AG04450 (cell line): ENCODE measurements around the gene RPS6KA5. TPM values are rescaled to one million over a fixed set of nuclear protein-coding genes. Genes with fewer than 3 reads are reported as not detected.

Source experiments
- CTCF ChIA-PET: fragments of 300-600, 350-600 bp; formaldehyde crosslinking; extraction: SDS; loops from one replicate; lab custom pipeline; 2022; ENCODE audit warnings: antibody characterized with exemption, inconsistent platforms; lab: Charles Lee
- POLR2A ChIA-PET: fragments of 350-600 bp; formaldehyde crosslinking; extraction: SDS; loops from one replicate; lab custom pipeline; 2021; ENCODE audit warnings: antibody characterized with exemption, inconsistent platforms; lab: Yijun Ruan, JAX
- DNase-seq: peaks from one replicate; pipeline ENCODE4 v3.0.0-alpha.2; 2011; ENCODE audit warnings: low read depth, low spot score
- H3K27ac ChIP-seq: one replicate; pipeline ENCODE4 v1.5.1; 2012; ENCODE audit warnings: low read depth, low read length, control low read depth
- H3K27me3 ChIP-seq: one replicate; pipeline ENCODE4 v1.6.0; 2012; ENCODE audit warnings: low read length; ENCODE audit not compliant: control insufficient read depth, insufficient read depth
- H3K4me3 ChIP-seq: 2 replicates; pipeline ENCODE4 v1.5.1; 2011; ENCODE audit warnings: mild to moderate bottlenecking, low read depth, low read length, control low read depth
- H3K9me3 ChIP-seq: 2 replicates; pipeline ENCODE4 v1.5.1; 2012; ENCODE audit warnings: low read length; ENCODE audit not compliant: control insufficient read depth, insufficient read depth
- CTCF ChIP-seq: IDR thresholded peaks from 2 replicates; pipeline ENCODE4 v1.5.1; 2011; ENCODE audit warnings: low read depth, low read length, control low read depth, inconsistent platforms
- polyA plus RNA-seq: library from polyadenylated mRNA; depleted of rRNA; stranded (reverse); fragments of >200 nt; gene quantifications from 2 replicates; pipeline ENCODE4 v1.2.3, GENCODE V29; 2011

Gene RPS6KA5
- polyA plus RNA-seq, 1 experiment = 1.5 TPM

- CTCF ChIA-PET = interaction anchor here (1.7 kb wide), 1 partner anchor 65 kb away, joined by 4 read pairs; no protein-coding TSS in a partner anchor
- POLR2A ChIA-PET = no interaction called here
- no peak for DNase-seq
These were observed 92.4 kb downstream of the RPS6KA5 start for GRCh38 chr14:90968025-90968424.

GRCh38 chr14:90966493-90966892 is 93.9 kb downstream of the RPS6KA5 start:
- no peak overlapping the region for H3K27ac ChIP-seq
- CTCF ChIA-PET = interaction anchor here (1.7 kb wide), 1 partner anchor 63 kb away, joined by 4 read pairs; no protein-coding TSS in a partner anchor
- DNase-seq = no peak

More at GRCh38 chr14:90968025-90968424, 92.4 kb downstream of the RPS6KA5 start:
- Histone ChIP-seq H3K9me3 (peaks cover 2% of the 10 kb centered on the region; the same call in 1 of the 2 replicates), H3K27ac (no peak overlapping the region), H3K27me3 (no peaks in the 10 kb centered on the region), H3K4me3 (no peak overlapping the region)
- TF ChIP-seq CTCF = no peak

GRCh38 chr14:90965765-90966164 is 94.7 kb downstream of the RPS6KA5 start:
- ChIA-PET CTCF (no interaction called here), POLR2A (no interaction called here)
- H3K4me3 ChIP-seq = no peak overlapping the region
- DNase-seq = no peak
- TF ChIP-seq CTCF = no peak
- H3K9me3 ChIP-seq = peaks cover 2% of the 10 kb centered on the region; the same call in 1 of the 2 replicates
- no peak overlapping the region for H3K27ac ChIP-seq
- H3K27me3 ChIP-seq = peaks cover 1% of the 10 kb centered on the region

More at GRCh38 chr14:90966493-90966892, 93.9 kb downstream of the RPS6KA5 start:
- no peaks in the 10 kb centered on the region for H3K27me3 ChIP-seq
- POLR2A ChIA-PET = no interaction called here
- H3K4me3 ChIP-seq = no peak overlapping the region
- TF ChIP-seq CTCF = no peak
- peaks cover 2% of the 10 kb centered on the region; the same call in 1 of the 2 replicates for H3K9me3 ChIP-seq

GRCh38 chr14:90963343-90963742 is 97.1 kb downstream of the RPS6KA5 start:
- DNase-seq = no peak
- Histone ChIP-seq H3K9me3 (peaks cover 2% of the 10 kb centered on the region; the same call in 1 of the 2 replicates), H3K4me3 (no peak overlapping the region), H3K27me3 (peaks cover 5% of the 10 kb centered on the region), H3K27ac (no peak overlapping the region)
- no peak for TF ChIP-seq CTCF
- POLR2A ChIA-PET = no interaction called here
- CTCF ChIA-PET = no interaction called here

- peaks cover 5% of the 10 kb centered on the region for H3K27me3 ChIP-seq
- H3K9me3 ChIP-seq = no peaks in the 10 kb centered on the region
- DNase-seq = no peak
- ChIA-PET CTCF (no interaction called here), POLR2A (no interaction called here)
- TF ChIP-seq CTCF = no peak
- H3K4me3 ChIP-seq = no peak overlapping the region
- no peak overlapping the region for H3K27ac ChIP-seq
These were observed 97.8 kb downstream of the RPS6KA5 start for GRCh38 chr14:90962505-90963109.
